ENCODE results near the gene PPT1. TPM values are rescaled to one million over a fixed set of nuclear protein-coding genes. Genes with fewer than 3 reads are reported as not detected.

PPT1 gene
- total RNA-seq, 1 experiment from 2014 or later: 57.8 TPM

DNA sequence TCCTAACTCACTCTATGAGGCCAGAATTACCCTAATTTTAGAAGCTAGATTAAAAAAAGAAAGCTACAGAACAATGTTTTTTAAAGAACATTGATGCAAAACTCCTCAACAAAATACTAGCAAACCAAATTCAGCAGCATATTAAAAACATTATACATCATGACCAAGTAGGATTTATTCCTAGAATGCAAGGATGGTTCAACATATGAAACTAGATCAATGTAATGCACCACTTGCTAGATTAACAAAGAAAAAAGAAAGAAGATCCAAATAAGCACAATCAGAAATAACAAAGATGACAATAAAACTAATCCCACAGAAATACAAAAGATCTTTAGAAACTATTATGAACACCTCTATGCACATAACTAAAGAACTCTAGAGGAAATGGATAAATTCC lies 13.3 kb upstream of the PPT1 start:
- intact Hi-C loops (cut with micrococcal nuclease; ENCODE audit: unreplicated experiment): no loop called here
- Mint-ChIP-seq H3K36me3 (ENCODE audit: insufficient read depth, unreplicated experiment) (peaks cover 9% of the 10 kb centered on the region), H3K9me3 (ENCODE audit: low read depth, unreplicated experiment) (peaks cover 7% of the 10 kb centered on the region), H3K27me3 (ENCODE audit: unreplicated experiment) (no peaks in the 10 kb centered on the region), H3K4me1 (ENCODE audit: low read depth, unreplicated experiment) (peaks cover 13% of the 10 kb centered on the region), H3K4me3 (ENCODE audit: low read depth, unreplicated experiment) (no peak overlapping the region), H3K27ac (ENCODE audit: unreplicated experiment) (no peak overlapping the region)
- CTCF ChIA-PET: no interaction called here
- BruUV-seq (replicated peaks): no TSS peak
- TF ChIP-seq, protein P1, sequence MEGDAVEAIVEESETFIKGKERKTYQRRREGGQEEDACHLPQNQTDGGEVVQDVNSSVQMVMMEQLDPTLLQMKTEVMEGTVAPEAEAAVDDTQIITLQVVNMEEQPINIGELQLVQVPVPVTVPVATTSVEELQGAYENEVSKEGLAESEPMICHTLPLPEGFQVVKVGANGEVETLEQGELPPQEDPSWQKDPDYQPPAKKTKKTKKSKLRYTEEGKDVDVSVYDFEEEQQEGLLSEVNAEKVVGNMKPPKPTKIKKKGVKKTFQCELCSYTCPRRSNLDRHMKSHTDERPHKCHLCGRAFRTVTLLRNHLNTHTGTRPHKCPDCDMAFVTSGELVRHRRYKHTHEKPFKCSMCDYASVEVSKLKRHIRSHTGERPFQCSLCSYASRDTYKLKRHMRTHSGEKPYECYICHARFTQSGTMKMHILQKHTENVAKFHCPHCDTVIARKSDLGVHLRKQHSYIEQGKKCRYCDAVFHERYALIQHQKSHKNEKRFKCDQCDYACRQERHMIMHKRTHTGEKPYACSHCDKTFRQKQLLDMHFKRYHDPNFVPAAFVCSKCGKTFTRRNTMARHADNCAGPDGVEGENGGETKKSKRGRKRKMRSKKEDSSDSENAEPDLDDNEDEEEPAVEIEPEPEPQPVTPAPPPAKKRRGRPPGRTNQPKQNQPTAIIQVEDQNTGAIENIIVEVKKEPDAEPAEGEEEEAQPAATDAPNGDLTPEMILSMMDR (IDR thresholded peaks at IDR 0.05; ENCODE audit: unreplicated experiment): no peak
- DNase-seq: no peak

DNA sequence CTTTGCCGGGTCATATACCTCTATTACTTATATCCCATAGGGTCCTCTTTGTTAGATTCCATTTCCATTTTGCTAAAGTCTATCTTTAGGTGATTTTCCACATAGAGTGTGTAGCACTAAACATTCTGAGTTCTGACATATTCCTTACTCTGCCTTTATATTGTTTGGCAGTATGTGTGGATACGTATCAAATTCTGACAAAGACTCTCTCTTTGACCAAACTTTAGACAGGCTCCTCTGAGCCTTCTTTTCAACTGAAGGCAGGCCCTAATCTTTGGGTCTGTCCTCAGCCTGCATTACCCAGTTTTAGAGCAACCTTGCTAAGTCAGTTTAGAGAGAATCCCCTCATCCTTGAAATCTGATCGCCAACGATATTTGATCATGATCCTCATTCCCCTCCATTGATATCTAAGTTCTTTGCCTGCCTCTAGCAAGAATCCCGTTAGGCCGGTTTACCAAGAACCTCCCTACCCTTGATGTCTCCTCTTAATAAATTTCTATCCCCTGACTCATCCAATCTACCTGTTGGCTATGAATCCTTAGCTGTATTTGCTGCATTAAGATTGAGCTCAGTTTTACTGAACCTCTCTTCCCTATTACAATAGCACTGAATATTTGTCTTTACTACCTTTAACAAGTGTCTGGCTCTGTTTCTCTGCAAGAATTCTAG lies 10.4 kb upstream of the PPT1 start:
- Mint-ChIP-seq H3K4me3 (ENCODE audit: low read depth, unreplicated experiment) (peak overlapping the region; percentile 46), H3K27ac (ENCODE audit: unreplicated experiment) (peak overlapping the region; percentile 94), H3K27me3 (ENCODE audit: unreplicated experiment) (no peaks in the 10 kb centered on the region), H3K9me3 (ENCODE audit: low read depth, unreplicated experiment) (peaks cover 8% of the 10 kb centered on the region), H3K4me1 (ENCODE audit: low read depth, unreplicated experiment) (peaks cover 13% of the 10 kb centered on the region), H3K36me3 (ENCODE audit: insufficient read depth, unreplicated experiment) (peaks cover 9% of the 10 kb centered on the region)
- BruUV-seq (replicated peaks): no TSS peak
- intact Hi-C loops (cut with micrococcal nuclease; ENCODE audit: unreplicated experiment): loop anchor here (5.0 kb wide), 1 partner anchor 35 kb away; no protein-coding TSS in a partner anchor
- peak; percentile 84 for DNase-seq
- TF ChIP-seq, protein P1 (IDR thresholded peaks at IDR 0.05; ENCODE audit: unreplicated experiment): no peak
- CTCF ChIA-PET: interaction anchor here (0.7 to 1.2 kb wide), 7 partner anchors 12 to 231 kb away, joined by 3 to 7 read pairs (median 3); no protein-coding TSS in a partner anchor

DNA sequence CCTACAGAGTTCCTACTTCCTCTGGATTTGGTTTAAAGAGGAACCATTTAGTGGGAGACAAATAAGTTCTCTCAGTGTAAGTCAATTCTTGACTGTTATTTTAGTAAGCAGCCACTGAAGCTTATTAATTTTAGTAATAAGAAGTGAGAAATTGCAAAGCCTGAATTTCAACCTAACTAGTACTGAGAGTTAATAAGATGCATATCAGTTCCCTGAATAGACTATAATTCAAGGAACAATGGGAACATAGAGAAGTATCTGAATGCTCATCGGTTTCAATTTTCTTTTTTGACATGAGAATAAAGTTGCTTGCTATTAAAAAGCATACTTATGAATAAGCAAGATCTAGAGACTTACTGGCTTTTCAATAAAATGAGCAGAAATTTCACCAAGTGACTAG lies 8.0 kb upstream of the PPT1 start:
- CTCF ChIA-PET: interaction anchor here (0.6 kb wide), 1 partner anchor 48 kb away, joined by 3 read pairs; no protein-coding TSS in a partner anchor
- Mint-ChIP-seq H3K36me3 (ENCODE audit: insufficient read depth, unreplicated experiment) (peaks cover 9% of the 10 kb centered on the region), H3K9me3 (ENCODE audit: low read depth, unreplicated experiment) (peaks cover 5% of the 10 kb centered on the region), H3K27ac (ENCODE audit: unreplicated experiment) (no peak overlapping the region), H3K4me3 (ENCODE audit: low read depth, unreplicated experiment) (no peak overlapping the region), H3K4me1 (ENCODE audit: low read depth, unreplicated experiment) (peaks cover 13% of the 10 kb centered on the region), H3K27me3 (ENCODE audit: unreplicated experiment) (no peaks in the 10 kb centered on the region)
- intact Hi-C loops (cut with micrococcal nuclease; ENCODE audit: unreplicated experiment): loop anchor here (5.0 kb wide), 1 partner anchor 37 kb away; no protein-coding TSS in a partner anchor
- no peak for DNase-seq
- TF ChIP-seq, protein P1 (IDR thresholded peaks at IDR 0.05; ENCODE audit: unreplicated experiment): no peak
- BruUV-seq (replicated peaks): no TSS peak

DNA sequence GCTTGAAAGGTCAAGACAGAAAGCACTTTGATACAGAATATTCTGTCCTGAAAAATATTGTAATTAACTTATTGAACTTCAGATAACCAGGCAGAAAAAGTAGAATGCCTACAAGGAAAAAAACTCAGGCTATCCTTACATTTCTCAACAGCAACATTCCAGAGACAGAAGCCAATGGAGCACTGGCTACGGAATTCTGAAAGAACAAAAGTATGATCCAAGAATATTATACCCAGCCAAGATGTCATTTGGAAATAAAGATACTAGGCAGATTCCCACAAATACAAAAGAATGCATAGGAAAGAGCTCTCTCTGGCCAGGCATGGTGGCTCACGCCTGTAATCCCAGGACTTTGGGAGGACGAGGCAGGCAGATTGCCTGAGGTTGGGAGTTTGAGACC lies 5.8 kb upstream of the PPT1 start:
- Mint-ChIP-seq H3K4me1 (ENCODE audit: low read depth, unreplicated experiment) (peaks cover 12% of the 10 kb centered on the region), H3K27me3 (ENCODE audit: unreplicated experiment) (no peaks in the 10 kb centered on the region), H3K27ac (ENCODE audit: unreplicated experiment) (no peak overlapping the region), H3K9me3 (ENCODE audit: low read depth, unreplicated experiment) (peaks cover 5% of the 10 kb centered on the region), H3K36me3 (ENCODE audit: insufficient read depth, unreplicated experiment) (peaks cover 9% of the 10 kb centered on the region), H3K4me3 (ENCODE audit: low read depth, unreplicated experiment) (no peak overlapping the region)
- TF ChIP-seq, protein P1 (IDR thresholded peaks at IDR 0.05; ENCODE audit: unreplicated experiment): no peak
- DNase-seq: no peak
- intact Hi-C loops (cut with micrococcal nuclease; ENCODE audit: unreplicated experiment): no loop called here
- BruUV-seq (replicated peaks): no TSS peak
- CTCF ChIA-PET: no interaction called here
